CD4-positive, alpha-beta T cell treated with Interleukin-4 for 1 hour (primary cell): Measurements from ENCODE around the gene FNIP2.
"Not testable (repeated sequence)": the region's sequence is repeated elsewhere in the genome, so short reads cannot be mapped to it uniquely, and the experiment has no call there.

ENCODE experiments used
- DNase-seq, 2 donors: peaks; one replicate each; pipeline ENCODE4 v3.0.0-alpha.2; 2020 to 2022

The FNIP2 gene

DNA sequence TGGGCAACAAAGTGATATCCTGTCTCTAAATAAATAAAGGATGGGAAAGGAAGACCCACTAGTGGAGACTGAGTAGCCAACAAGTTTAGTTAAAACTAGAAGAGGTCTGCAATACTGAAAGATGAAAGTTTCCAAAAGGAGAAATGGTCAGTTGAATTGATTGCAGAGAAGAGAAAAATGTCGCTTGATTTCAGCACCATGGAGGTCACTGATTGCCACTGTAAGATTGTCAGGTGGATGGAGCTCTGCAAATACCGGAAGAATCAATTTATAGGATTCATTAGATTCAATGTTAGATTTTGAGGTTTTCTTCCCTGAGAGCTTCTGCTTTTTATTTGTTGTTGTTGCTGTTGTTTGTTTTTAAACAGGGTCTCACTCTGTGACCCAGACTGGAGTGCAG lies 5.4 kb upstream of the FNIP2 start:
- no peak for DNase-seq

DNA sequence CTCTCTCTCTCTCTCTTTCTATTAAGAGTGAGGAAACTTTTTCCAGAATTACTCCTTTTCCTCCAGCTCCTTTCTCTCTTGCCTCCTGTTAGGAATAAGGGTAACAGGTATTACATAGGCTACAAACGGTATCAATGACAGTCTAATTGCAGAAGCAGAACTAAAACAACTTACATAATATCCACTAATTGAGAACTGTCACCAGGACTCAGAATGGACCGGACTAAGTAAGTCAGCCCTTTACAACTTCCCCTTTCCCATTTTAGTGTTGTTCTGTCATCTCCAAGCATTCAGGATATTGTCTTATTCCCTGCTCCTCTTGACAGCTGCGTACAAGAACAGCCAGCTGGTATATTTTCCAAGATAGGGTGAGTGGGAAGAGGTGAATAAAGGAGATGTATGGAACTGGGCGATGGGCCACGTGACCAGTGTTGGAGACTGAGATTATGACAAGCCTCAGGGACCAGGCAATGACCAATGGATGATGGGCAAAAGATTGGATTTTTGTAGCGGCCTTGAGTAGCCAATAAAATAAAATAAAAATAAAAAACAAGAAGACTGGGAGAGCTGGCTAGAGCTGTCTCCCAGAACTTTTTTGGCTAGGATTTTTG lies 2.3 kb upstream of the FNIP2 start:
- DNase-seq: no peak

DNA sequence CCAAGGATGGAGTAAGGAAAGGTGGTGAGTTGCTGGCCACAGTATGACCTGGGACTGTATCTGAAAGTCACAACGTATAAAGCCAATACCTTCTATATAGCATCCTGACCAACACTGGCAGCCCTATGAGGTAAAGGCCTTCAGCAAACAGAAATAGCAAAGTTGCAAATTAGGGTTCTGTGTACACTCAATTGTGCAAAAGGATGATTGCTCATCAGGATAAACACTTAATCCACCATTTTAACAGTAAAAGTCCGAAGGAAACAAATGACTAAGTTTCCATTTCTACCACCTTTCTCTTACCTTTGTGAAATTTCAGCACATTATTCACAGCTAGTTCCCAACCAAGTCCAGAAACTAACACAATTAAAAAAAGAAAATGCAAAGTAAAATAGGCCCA lies 1.4 kb upstream of the FNIP2 start:
- no peak for DNase-seq

DNA sequence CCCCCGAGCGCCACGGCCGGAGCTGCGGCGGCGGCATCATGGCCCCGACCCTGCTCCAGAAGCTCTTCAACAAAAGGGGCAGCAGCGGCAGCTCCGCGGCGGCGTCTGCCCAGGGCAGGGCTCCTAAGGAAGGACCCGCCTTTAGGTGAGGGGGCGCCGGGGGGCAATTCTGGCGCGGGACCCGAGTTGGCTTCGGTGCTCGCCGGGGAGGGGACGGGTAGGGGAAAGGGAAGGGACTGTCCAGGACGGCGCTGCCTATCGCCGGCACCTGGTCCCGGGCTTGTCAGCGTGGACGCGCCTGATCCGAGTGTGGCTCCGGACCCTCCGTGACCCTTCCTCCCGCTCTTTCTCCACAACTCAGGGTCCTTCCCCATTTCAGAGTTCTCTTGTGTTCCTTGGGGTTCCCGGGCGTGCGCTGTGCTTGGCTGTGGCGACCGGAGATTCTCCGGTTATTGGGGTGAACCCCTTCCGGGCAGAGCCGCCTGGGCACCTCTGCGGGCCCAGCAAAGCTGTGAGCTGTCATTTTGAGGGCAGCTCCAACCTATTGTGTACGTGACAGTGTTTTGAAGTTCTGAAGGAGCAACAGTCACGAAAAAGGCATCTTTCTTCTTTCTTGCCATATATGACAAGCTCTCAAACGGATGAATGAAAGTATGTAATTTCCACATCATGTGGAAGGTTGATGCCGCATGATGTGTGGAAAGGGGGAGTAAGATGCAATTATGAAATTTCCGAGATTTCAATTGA lies 522 bp downstream of the FNIP2 start:
- DNase-seq: peak; percentile 38 to 48

DNA sequence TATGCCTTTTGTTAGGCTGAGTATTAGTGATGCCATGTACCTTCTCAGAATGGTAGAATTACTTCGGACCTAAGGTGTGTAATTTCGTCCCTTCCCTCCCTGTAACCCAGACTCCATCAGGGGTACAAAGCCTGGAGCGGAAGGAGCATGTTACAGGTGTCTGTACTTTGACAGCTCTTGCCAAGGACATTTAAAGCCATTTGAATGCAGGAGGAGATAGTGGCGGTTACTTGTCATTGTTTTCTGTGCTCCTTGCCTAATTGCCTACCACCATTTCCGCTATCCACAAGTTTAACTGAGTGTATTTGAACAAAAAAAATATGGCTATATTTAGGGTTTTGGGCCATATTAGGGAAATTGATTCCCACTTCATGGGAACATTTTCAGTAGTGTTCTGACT lies 1.8 kb downstream of the FNIP2 start:
- no peak for DNase-seq

DNA sequence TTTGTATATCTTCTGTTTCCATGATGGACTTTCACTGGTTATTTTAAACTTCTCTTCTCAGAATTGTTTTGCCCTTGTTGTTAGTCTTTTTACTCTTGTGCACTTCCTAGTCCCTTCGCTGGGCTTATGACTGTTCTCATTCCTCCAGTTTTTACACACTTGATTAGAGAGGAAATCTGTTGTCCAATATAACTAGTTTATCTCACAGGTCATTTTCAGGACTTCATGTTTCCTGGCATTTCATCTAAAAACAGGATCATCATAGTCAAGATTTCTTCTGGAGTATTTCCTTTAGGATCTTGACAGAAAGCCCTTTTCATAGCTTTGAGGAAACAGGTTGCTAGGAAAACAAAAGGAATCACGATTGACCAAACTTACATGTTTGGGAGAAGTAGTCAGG lies 3.0 kb downstream of the FNIP2 start:
- DNase-seq: no peak

DNA sequence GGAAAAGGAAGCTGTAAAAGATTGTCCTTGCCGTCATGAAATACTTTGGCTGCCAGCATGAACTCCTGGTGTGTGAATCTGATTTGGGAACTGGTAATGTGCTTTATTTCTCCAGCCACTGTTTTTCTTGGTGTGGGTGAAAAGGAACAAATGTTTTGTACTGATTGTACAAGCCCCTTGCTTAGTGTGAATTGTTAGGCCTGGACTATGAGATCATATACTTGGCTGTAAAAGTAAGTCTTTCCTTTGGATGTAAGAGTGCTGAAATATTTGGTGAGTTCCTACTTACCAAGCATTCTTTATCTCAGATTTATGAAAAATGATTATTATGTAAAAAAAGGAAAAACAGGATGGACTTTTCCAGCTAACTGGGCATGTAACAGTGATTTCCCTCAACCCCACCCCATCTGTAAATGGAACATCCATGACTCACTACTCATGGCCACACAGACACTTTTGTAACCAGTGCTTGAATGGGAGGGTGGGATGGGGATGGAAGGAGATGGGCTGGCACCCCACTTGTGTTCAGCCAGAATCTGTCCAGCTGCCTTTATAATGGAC lies 6.3 kb downstream of the FNIP2 start:
- no peak for DNase-seq

DNA sequence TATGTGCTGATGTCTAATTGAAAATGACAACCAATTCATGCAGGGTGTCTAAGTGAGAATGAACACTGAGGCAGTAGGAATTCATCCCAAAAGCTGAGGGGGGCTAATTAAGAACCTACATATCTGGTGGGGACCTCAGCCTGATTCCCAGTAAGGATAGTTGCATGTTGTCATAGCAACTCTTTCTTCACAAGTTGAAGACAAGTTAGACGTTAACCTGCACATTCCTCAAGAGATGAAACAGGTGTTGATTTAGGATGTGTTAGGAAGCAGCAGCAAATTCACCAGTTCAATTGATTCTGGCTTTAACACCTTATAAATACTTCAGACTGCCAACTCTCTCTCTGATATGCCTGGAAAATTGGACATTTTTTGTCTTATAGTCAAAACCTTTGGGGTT lies 7.3 kb downstream of the FNIP2 start:
- no peak for DNase-seq

DNA sequence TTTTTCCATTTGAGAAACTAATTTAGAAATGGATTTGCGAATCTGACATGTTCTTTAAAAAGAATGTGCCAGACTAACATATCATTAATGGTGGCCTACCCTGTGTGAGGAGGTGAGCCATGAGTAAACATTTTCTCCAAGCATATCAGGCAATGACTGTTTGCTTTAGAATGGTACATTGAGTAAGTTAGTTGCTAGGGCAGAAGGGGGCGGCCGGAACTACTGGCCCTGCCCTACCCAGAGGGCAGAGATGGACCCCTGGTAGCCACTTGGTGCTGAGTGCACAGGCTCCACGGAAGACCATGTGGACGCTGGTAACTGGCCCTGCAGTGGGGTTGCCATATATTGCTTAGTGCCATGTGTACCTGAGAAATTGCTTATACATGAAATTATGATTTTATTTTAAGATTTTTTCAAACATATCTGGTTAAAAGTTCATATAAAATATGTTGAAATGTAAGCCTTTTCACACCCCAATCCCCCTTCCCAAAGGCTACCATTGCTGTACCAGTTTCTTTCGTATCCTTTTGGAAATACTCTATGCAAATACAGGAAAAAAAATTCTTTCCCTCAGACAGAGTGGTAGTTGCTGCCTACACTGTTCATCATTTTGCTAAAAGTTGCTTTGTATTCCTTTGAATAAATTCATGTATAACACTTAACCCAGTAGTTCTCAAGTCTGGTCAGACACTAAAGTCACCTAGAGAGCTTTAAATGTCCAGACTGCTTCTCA lies 8.8 kb downstream of the FNIP2 start:
- DNase-seq: no peak

DNA sequence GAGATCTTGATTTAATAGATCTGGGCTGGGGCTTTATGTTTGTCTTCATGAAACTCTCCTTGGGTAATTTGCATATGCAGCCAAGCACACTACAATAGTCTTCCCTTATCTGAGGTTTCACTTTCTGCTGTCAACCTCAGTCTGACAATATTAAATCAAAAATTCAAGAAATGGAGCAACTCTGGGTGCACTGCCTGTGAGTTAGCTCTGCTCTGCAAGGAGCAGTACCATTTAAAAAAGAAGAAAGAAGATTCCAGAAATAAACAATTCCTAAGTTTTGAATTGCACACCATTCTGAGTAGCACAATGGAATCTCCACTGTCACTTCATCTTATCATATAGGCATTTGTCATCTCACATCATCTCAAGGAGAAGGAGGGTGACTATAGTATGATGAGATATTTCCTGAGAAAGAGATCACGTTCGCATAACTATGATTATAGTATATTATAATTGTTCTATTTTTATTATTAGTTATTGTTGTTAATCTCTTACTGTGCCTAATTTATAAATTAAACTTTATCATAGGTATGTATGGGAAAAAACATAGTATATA lies 9.4 kb downstream of the FNIP2 start:
- DNase-seq: peak in 1 of 2 donors; percentile 19

DNA sequence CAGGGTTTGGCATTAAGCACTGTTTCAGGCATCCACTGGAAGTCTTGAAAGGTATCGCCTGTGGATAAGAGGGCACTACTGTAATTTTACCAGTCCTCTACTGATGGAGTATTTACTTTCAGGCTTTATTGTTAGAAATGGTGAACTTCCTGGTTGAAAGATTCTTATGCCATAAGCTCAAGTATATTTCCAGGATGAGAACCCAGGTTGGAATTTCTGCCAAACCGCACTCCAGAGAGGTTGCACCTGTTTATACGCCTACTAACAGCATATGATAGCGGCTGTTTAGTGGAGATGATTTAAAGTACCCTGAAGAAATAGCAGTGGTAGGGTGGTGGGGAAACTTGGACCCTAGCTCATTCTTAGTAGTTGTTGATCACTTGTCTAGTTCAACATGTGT lies 9.9 kb downstream of the FNIP2 start:
- no peak for DNase-seq

DNA sequence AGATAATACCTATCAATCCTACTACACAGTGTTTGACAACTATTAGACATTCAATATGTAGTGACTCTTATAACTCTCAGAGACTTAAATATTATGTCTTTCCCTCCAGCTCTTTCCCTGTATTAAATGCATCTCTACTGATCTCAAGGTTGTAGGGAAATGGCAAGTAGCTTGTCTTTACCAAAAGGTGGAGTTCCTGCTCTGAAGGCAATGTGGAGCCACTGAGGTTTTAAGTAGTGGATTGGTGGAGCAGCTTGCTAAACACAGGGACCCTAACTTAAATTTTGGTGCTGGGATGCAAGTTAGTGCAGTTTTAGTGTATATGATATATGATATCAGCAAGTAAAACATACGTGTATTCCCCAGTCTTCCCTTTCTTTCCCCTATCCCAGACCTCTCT lies 13.1 kb downstream of the FNIP2 start:
- no peak for DNase-seq

DNA sequence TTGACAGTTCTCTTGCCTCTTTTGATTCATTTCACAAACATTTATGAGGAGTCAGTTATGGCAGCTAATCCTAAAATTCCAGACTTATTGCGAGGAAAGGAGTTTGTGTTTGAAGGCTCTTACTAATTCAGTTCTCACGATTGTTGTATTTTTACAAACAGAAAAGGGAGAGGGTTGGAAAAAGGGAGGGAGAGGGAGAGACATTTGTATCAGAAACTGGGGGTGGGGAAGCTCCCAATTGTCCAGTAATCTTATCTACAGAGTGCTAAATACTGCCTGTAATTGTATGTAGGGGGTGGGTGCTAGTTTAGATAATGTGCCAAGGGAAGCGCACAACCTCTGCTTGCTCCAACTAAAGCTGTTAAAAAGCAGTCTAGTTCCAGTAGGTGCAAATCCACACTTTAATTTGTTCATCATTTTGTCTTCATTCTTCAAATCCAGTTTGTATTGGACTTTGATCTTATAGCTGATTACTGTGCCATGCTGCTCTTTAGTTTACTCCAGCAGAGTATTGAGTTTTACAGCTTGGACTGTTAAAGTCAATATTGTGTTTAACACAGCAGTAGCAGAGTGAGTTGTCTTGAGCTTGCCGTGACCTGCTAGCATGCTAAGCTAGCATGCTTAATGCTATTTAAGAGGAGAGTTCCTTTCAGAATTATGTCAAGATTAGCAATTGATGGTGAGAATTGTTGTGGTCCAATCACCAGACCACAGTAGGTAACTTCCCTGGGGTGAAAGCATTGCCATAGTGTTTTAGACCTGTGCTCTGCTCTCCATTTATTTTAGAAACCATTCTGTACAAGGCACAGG lies 13.9 kb downstream of the FNIP2 start:
- no peak for DNase-seq

DNA sequence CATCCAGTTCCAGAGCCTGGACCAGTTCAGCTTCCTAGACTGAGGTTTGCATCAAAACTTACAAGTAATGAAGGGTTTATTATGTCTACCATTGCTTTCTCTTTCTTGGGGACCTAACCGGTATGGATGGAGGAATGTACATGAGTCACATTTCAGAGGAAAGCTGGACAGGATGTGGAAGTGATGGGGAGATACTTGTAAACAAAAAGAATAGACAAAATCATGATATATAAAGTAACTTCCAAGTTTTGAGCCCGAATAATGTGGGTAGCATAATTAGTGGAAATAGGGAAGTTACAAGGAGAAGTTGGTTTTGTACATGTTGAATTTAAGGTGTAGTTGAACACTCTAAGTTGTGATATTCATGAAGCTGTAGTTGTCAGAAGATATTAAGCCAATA lies 15.0 kb downstream of the FNIP2 start:
- DNase-seq: no peak

DNA sequence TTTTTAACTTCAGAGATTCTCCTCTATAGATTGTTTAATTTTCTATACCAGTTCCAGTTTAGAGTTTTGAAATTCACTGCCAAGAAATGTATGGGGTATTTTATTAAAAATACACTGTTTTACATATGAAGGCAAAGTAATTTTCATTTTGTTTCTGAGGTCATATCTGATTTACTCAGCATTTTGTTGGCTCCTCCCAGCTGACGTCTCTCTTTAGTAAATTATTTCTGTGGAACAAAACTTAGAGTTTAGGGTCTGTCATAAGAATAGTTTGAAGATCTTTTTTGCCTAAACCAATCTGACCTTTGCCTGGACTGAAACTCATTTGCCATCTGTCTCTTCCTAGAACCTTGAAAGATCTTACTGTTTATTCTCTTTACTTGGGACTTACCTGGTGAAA lies 16.9 kb downstream of the FNIP2 start:
- DNase-seq: no peak

DNA sequence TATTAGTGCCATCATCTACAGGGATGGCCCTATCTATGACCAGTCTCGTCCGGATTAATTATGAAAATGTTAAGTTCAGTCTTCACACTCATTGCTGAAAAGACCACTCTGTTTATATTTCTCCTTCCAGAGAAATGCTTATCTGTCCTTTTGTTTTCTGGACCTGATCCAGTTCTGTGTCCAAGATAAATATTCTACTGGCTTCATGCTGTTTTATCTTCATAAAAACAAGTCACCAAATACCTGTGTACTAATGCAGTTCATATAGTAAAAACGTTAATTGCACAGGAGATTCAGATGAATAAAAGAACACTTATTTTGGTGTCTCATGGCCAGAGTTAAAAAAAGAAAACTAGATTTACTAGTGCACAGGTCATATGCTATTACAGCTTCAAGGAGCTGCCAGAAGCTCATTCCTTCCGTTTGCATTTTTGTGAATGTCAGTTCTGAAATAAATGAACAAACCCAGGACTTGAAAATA lies 17.3 kb downstream of the FNIP2 start:
- no peak for DNase-seq

DNA sequence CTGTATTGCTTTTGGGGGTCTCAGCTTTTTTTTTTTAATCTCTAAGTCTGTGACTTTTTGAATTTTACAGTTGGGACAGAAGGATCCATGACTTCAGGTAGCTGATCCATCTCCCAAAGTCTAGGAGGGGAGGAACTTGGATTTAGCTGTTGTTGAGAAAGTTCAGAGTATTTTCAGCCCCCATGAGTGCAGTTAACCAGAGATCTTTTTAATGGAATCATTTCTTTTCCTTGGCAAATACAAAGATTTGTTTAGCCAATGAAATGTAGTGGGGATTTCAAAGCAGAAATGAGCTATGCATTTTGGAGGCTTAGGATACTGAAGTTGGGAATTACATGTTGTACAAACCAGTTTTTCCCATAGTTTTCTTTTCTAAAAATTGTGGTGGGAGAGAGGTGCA lies 18.1 kb downstream of the FNIP2 start:
- no peak for DNase-seq

DNA sequence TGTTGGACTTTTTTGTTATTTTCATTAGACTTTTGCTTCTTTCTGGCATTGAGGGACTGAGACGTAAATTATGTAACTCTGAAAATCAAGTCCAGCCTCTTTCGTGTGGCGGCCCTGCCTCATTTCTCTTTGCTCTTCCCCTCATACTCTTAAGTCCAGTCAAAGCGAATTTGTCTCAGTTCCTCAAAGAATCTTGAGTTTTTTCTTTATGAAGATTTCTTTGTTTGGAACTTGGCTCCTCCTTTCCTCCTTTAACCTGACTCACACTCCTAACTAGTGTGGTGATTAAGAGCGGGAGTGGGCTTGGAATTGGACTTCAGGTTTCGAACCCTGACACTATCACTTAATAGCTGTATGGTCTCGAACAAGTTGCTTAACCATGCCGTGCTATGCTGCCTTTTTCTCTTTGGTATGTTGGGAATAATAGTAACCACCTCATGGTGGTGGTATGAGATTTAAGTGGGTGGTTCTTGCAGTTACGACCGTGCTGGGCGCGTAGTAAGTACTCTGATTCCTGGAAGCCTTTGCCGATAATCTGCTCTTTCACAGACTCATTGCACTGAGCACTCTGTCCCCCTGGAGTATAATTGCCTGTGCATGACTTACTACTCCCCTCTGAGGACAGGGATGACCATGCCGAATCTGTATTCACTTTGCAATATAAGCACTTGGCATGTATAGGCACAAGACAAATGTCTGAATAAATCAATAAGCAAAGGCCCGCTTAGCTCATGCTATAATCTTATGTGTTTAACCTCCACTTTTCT lies 19.1 kb downstream of the FNIP2 start:
- DNase-seq: no peak

DNA sequence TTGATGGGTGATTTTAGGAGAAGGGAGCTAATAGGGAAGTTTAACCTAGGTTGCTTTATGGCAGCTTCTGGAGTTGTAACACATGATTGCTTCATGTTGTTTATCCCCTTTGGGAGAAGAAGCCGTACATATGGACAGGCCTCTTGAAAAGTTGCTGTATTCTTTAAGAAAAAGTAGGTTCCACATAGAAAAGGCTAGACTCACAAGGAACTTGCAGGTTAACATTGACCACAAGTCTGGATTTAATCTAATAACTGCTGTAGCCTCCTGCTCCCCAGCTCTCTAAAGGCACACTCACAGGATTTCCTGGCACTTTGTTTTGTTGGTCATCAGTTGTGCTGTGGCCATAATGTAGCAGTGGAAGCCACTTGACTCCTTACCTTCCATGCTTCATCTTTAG lies 19.7 kb downstream of the FNIP2 start:
- DNase-seq: no peak

DNA sequence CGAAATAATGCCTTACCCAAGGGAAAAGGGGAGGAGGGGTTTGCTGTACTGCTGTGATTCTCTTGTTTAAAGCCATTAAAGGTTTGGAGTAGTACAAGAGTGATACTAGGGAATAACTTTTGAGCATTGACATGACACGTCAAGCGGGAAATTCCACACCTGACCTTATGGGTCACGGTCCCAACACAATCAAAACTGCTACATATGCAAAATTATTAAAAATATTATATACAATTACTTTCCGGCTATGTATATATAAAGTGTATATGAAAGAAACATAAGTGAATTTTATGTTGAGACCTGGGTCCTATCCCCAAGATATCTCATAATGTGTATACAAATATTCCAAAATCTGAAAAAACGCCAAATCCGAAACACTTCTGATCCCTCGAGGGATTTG lies 21.0 kb downstream of the FNIP2 start:
- no peak for DNase-seq

DNA sequence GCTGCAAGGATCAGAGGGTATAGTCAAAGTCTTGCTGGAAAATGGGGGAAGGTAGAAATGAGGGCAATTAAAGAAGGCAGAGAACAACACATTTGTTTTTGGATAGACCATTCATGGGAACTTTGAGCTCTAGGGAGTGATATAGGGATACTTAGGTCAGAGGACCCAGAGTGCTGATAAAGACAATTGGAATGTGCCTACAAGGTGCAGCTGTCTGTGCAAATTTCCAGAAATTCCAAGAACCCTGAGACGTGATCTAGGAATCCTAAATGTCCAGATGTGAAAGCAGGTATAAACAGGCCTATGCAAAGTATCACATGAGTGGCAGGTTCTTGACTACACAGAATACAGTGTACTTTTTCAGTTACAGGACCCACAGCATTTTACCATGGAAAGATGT lies 24.2 kb downstream of the FNIP2 start:
- no peak for DNase-seq

DNA sequence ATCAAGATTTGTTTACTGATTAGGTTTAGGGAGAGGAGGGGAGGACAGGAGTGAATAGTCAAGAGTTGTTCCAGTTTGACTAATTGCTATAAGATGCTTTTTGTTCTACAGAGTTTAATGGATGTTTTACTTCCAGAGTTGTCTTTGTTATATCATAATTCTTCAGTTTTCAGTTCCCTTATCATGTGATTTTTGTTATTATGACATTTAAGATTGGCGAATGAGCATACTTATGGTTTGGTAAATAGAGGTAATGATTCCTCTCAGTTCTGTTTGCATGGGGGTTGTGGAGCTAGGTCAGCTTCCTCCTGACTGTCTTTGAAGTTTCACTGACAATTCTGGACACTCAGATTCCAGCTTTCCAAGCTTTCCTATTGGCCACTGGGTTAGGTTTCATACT lies 24.6 kb downstream of the FNIP2 start:
- not testable (repeated sequence) for DNase-seq
